Endothelial cell of umbilical vein (primary cell): Measurements from ENCODE around the gene HINT2. TPM values are rescaled to one million over a fixed set of nuclear protein-coding genes. Genes with fewer than 3 reads are reported as not detected.

Experiments
- BruUV-seq: library from RNA; stranded (reverse); fragments of 400-500 nt; replicated peaks from 2 replicates; lab custom pipeline; 2021; lab: Mats Ljungman, UMichigan
- CTCF ChIA-PET: fragments of 300-600, 350-600 bp; sonication (Branson Sonifier 250); formaldehyde crosslinking; loops from one replicate; lab custom pipeline; 2021; ENCODE audit warnings: antibody characterized with exemption, inconsistent platforms; lab: Charles Lee
- POLR2A ChIA-PET: fragments of 300-600, 350-600 bp; sonication (Branson Sonifier 250); formaldehyde crosslinking; loops from one replicate; lab custom pipeline; 2021; ENCODE audit warnings: antibody characterized with exemption, inconsistent platforms; lab: Charles Lee
- DNase-seq: peaks from one replicate; pipeline ENCODE4 v3.0.0-alpha.2; 2011; ENCODE audit warnings: low read depth, low spot score
- FAIRE-seq: peaks from 2 replicates; lab custom pipeline; 2011; peaks lifted over from hg19 to GRCh38; lab: Jason Lieb, UNC
- H2AFZ ChIP-seq: 2 replicates; pipeline ENCODE4 v1.6.0; 2012; ENCODE audit warnings: low read depth, low read length, control low read depth, inconsistent platforms
- H3K27ac ChIP-seq: 2 replicates; pipeline ENCODE4 v1.5.1; 2011; ENCODE audit warnings: low read depth, mild to moderate bottlenecking, control low read depth, low read length, moderate library complexity; ENCODE audit not compliant: insufficient read depth
- H3K27me3 ChIP-seq, 2 experiments: 2 replicates each; pipeline versions ENCODE4 v1.6.0 to v1.6.1; 2011; ENCODE audit warnings: low read length in 2 of 2, mixed read lengths in 1 of 2; ENCODE audit not compliant: control insufficient read depth in 2 of 2, insufficient read depth in 2 of 2
- H3K36me3 ChIP-seq, 2 experiments: 2 replicates in 1 of 2; 3 replicates in 1 of 2; pipeline ENCODE4 v1.5.1; 2011; ENCODE audit warnings: low read length in 2 of 2, mild to moderate bottlenecking in 1 of 2, moderate library complexity in 1 of 2; ENCODE audit not compliant: control insufficient read depth in 2 of 2, insufficient read depth in 2 of 2; ENCODE audit errors: extremely low read depth in 1 of 2
- H3K4me1 ChIP-seq: 3 replicates; pipeline ENCODE4 v1.5.1; 2011; ENCODE audit warnings: mild to moderate bottlenecking, low read length; ENCODE audit not compliant: control insufficient read depth, insufficient read depth; ENCODE audit errors: extremely low read depth
- H3K4me2 ChIP-seq: 2 replicates; pipeline ENCODE4 v1.6.1; 2011; ENCODE audit warnings: low read length, control low read depth, mixed read lengths; ENCODE audit not compliant: insufficient read depth
- H3K4me3 ChIP-seq, 3 experiments: fragments of 200-600 bp in 1 of 3; sonication (generic), shearing (Covaris generic) in 1 of 3; replicated peaks in 1 of 3; 2 replicates each; pipeline ENCODE4 v1.5.1; 2011 to 2016; ENCODE audit warnings: control low read depth in 3 of 3, low read length in 3 of 3, mild to moderate bottlenecking in 2 of 3, inconsistent platforms in 1 of 3, low read depth in 1 of 3, moderate library complexity in 1 of 3; ENCODE audit not compliant: insufficient read depth in 1 of 3
- H3K79me2 ChIP-seq: 2 replicates; pipeline ENCODE4 v1.6.0; 2012; ENCODE audit warnings: low read length, inconsistent platforms; ENCODE audit not compliant: control insufficient read depth, insufficient read depth
- H3K9ac ChIP-seq: replicated peaks from 2 replicates; pipeline ENCODE3; 2011; ENCODE audit warnings: low read length, control low read depth; ENCODE audit not compliant: insufficient read depth; ENCODE audit errors: extremely low read depth
- H3K9me1 ChIP-seq: replicated peaks from 3 replicates; pipeline ENCODE4 v1.6.0; 2011; ENCODE audit warnings: mild to moderate bottlenecking, low read length; ENCODE audit not compliant: control insufficient read depth, insufficient read depth; ENCODE audit errors: extremely low read depth
- H3K9me3 ChIP-seq: replicated peaks from 2 replicates; pipeline ENCODE4 v1.5.1; 2012; ENCODE audit warnings: low read length, inconsistent platforms; ENCODE audit not compliant: control insufficient read depth, insufficient read depth
- H4K20me1 ChIP-seq: replicated peaks from 2 replicates; pipeline ENCODE3; 2011; ENCODE audit warnings: mild to moderate bottlenecking, low read length; ENCODE audit not compliant: control insufficient read depth, insufficient read depth; ENCODE audit errors: extremely low read depth
- CTCF ChIP-seq, 2 donors: IDR thresholded peaks; 1 replicate in 1 of 2; 2 replicates in 1 of 2; pipeline ENCODE4 v1.5.1; 2011; ENCODE audit warnings: low read length in 2 of 2, mild to moderate bottlenecking in 2 of 2, moderate library complexity in 2 of 2, control low read depth in 1 of 2, inconsistent platforms in 1 of 2, low read depth in 1 of 2; ENCODE audit not compliant: insufficient read depth in 1 of 2; ENCODE audit errors: extremely low read depth in 1 of 2
- EZH2 ChIP-seq: IDR thresholded peaks from 2 replicates; pipeline ENCODE4 v1.6.1; 2012; ENCODE audit warnings: borderline replicate concordance, low read depth, mild to moderate bottlenecking, moderate library complexity, low read length, inconsistent platforms; ENCODE audit not compliant: severe bottlenecking
- FOS ChIP-seq: IDR thresholded peaks from 2 replicates; pipeline ENCODE4 v1.6.1; 2011; ENCODE audit warnings: mild to moderate bottlenecking, low read length, moderate library complexity, borderline replicate concordance; ENCODE audit not compliant: insufficient read depth
- GATA2 ChIP-seq: IDR thresholded peaks from 2 replicates; pipeline ENCODE4 v1.7.0; 2011; ENCODE audit warnings: low read depth, mild to moderate bottlenecking, moderate library complexity, mixed read lengths, low read length; ENCODE audit not compliant: insufficient read length, insufficient read depth
- JUN ChIP-seq: IDR thresholded peaks from 2 replicates; pipeline ENCODE4 v1.6.1; 2011; ENCODE audit warnings: borderline replicate concordance, low read depth; ENCODE audit not compliant: insufficient read length, insufficient read depth
- MAX ChIP-seq: IDR thresholded peaks from 2 replicates; pipeline ENCODE4 v1.6.1; 2011; ENCODE audit not compliant: insufficient read depth, insufficient read length
- MYC ChIP-seq: IDR thresholded peaks from one replicate; pipeline ENCODE4 v1.6.1; 2011; ENCODE audit warnings: mild to moderate bottlenecking, low read depth, low read length
- POLR2A ChIP-seq: IDR thresholded peaks from 2 replicates; pipeline ENCODE4 v1.6.1; 2012; ENCODE audit warnings: low read depth, mild to moderate bottlenecking, control low read depth, low read length
- POLR2AphosphoS5 ChIP-seq: IDR thresholded peaks from 2 replicates; pipeline ENCODE4 v1.6.1; 2012; ENCODE audit warnings: low read depth, mild to moderate bottlenecking, control low read depth, low read length, moderate library complexity; ENCODE audit not compliant: insufficient read depth
- dilution Hi-C: fragments of 300-500 bp; cut with MboI; formaldehyde crosslinking; loops from one replicate; pipeline ENCODE4 v1.15.0; 2019; ENCODE audit warnings: low sequenced_read_pairs; ENCODE audit not compliant: extremely low pct_ligation_motif_present
- intact Hi-C: fragments of 100-400 bp; cut with micrococcal nuclease; formaldehyde crosslinking; loops from one replicate; pipeline ENCODE4 v1.10.0; 2022
- polyA plus RNA-seq, 4 experiments: library from polyadenylated mRNA; depleted of rRNA in 3 of 4; stranded (reverse) in 3 of 4; unstranded in 1 of 4; fragments of >200 nt; gene quantifications; 2 replicates each; pipeline versions ENCODE4 v1.2.1 to v1.2.3, GENCODE V29; 2011 to 2012; ENCODE audit warnings: missing spikeins in 1 of 4
- total RNA-seq: library from RNA; stranded (reverse); gene quantifications from 2 replicates; pipeline ENCODE4 v1.2.3, GENCODE V29; 2021

HINT2 gene
- total and polyA plus RNA-seq, 2 donors (not counting 3 experiments of a cell fraction or from before 2014, with no cell fraction given): 27.2 to 42.1 TPM

DNA sequence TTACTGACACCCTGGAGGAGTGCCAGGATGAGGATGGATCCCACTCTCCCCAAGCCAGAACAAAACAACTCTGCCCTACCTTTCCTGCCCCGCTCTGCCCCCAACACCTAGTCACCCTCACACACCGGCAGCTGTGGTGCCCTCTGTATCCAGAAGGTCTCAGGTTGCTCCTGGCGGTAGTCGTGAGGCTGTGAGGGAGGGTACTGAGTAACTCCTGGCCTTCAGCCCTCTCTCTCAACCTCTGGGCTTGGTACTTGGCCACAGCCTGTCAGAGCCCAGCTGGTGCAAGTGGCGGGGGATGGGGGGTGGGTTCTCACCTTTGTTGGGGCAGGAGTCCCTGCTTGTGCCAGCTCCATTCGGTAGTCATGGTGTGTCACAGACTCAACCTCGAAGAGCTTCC, 4.7 kb downstream of the HINT2 start:
- ChIA-PET POLR2A (no interaction called here), CTCF (interaction anchor here (1.0 to 5.8 kb wide), 3 partner anchors 11 to 78 kb away, joined by 4 to 130 read pairs (median 32); partner anchors contain the start of genes CREB3, NPR2 and TLN1)
- H3K27me3 ChIP-seq: no peaks in the 10 kb centered on the region
- no peak overlapping the region for H3K4me3 ChIP-seq
- no peak overlapping the region for H3K9ac ChIP-seq
- no peaks in the 10 kb centered on the region for H3K9me3 ChIP-seq
- no peaks in the 10 kb centered on the region for H3K9me1 ChIP-seq
- dilution Hi-C loops: no loop called here
- FAIRE-seq (no peak), DNase-seq (no peak)
- peaks cover 21% of the 10 kb centered on the region for H3K4me1 ChIP-seq
- no peak overlapping the region for H3K4me2 ChIP-seq
- no peak for TF ChIP-seq POLR2A
- TF ChIP-seq CTCF (IDR thresholded peaks at IDR 0.05; ENCODE audit: extremely low read depth in 1 of 2, insufficient read depth in 1 of 2, low read depth in 1 of 2, low read length in 2 of 2): no peak
- no peak for TF ChIP-seq FOS
- no peak for TF ChIP-seq MYC
- TF ChIP-seq GATA2: no peak
- TF ChIP-seq POLR2AphosphoS5: no peak
- no peak for TF ChIP-seq MAX
- TF ChIP-seq EZH2: no peak
- no peak for TF ChIP-seq JUN
- peaks cover 0 to 3% of the 10 kb centered on the region in 2 experiments for H3K36me3 ChIP-seq
- H2AFZ ChIP-seq: no peak overlapping the region
- H3K79me2 ChIP-seq: no peaks in the 10 kb centered on the region
- intact Hi-C loops: no loop called here
- no peak overlapping the region for H3K27ac ChIP-seq
- no TSS peak for BruUV-seq
- no peaks in the 10 kb centered on the region for H4K20me1 ChIP-seq
